Osteoblast (primary cell): ENCODE measurements around the gene RARA. TPM values are rescaled to one million over a fixed set of nuclear protein-coding genes. Genes with fewer than 3 reads are reported as not detected.
"Not testable (repeated sequence)": the region's sequence is repeated elsewhere in the genome, so short reads cannot be mapped to it uniquely, and the experiment has no call there.

Source experiments
- DNase-seq: peaks from one replicate; pipeline ENCODE4 v3.0.0; 2011; ENCODE audit warnings: low spot score, mixed read lengths; ENCODE audit not compliant: insufficient read length; ENCODE audit errors: missing footprints
- H2AFZ ChIP-seq: 2 replicates; pipeline ENCODE4 v1.6.0; 2011; ENCODE audit warnings: mild to moderate bottlenecking, low read length
- H3K27ac ChIP-seq: 2 replicates; pipeline ENCODE4 v1.5.1; 2011; ENCODE audit warnings: mild to moderate bottlenecking, low read depth, low read length, moderate library complexity
- H3K27me3 ChIP-seq: 2 replicates; pipeline ENCODE4 v1.6.0; 2012; ENCODE audit warnings: mild to moderate bottlenecking, control low read depth, inconsistent platforms, low read length, moderate library complexity; ENCODE audit not compliant: insufficient read depth
- H3K36me3 ChIP-seq: 2 replicates; pipeline ENCODE4 v1.5.1; 2011; ENCODE audit warnings: mild to moderate bottlenecking, low read length, control low read depth, moderate library complexity; ENCODE audit not compliant: insufficient read depth
- H3K4me1 ChIP-seq: 2 replicates; pipeline ENCODE4 v1.5.1; 2011; ENCODE audit warnings: mild to moderate bottlenecking, low read length, control low read depth, moderate library complexity; ENCODE audit not compliant: insufficient read depth
- H3K4me2 ChIP-seq: 2 replicates; pipeline ENCODE4 v1.6.0; 2011; ENCODE audit warnings: mild to moderate bottlenecking, low read length; ENCODE audit not compliant: insufficient read depth
- H3K4me3 ChIP-seq: fragments of 200-600 bp; sonication (generic); 3 replicates; pipeline ENCODE4 v1.5.1; 2012; ENCODE audit warnings: mild to moderate bottlenecking, low read length, inconsistent platforms; ENCODE audit not compliant: insufficient read depth
- H3K79me2 ChIP-seq: 2 replicates; pipeline ENCODE4 v1.6.0; 2012; ENCODE audit warnings: mild to moderate bottlenecking, low read length, control low read depth, inconsistent platforms; ENCODE audit not compliant: insufficient read depth
- H3K9me3 ChIP-seq: 2 replicates; pipeline ENCODE4 v1.5.1; 2011; ENCODE audit warnings: low read depth, low read length, control low read depth
- H4K20me1 ChIP-seq: 2 replicates; pipeline ENCODE4 v1.6.0; 2012; ENCODE audit warnings: mild to moderate bottlenecking, low read length, control low read depth; ENCODE audit not compliant: insufficient read depth
- total RNA-seq: library from RNA; depleted of rRNA; stranded (reverse); fragments of >200 nt; gene quantifications from 2 replicates; pipeline ENCODE4 v1.2.3, GENCODE V29; 2012
- TF ChIP-seq, protein P1 (sequence below): IDR thresholded peaks from 2 replicates; pipeline ENCODE4 v1.5.1; 2011; ENCODE audit warnings: mild to moderate bottlenecking, low read depth, low read length, moderate library complexity; ENCODE audit errors: extremely low read depth

The RARA gene
- total RNA-seq, 1 donor: 31.1 TPM

DNA sequence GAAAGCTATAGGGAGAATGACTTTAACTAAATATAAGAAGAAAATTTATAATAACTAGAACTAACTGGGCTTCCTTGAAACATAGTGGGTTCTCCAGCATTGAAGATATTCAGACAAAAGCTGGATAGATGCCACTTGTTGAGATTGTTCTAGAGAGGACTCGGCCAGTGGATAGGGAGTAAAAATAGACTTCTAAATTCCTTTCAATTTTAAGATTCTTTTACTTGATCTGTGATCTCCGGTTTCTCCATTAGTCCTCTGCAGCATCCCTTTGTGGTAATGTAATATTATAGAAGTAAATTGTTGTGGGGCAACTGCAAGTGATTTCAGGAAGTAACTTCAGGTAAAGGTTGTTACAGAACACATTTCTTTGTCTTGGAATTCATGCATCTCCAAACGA lies 10.3 kb upstream of the RARA start:
- no peak overlapping the region for H3K27ac ChIP-seq
- no peaks in the 10 kb centered on the region for H4K20me1 ChIP-seq
- no peak overlapping the region for H3K4me3 ChIP-seq
- no peaks in the 10 kb centered on the region for H3K9me3 ChIP-seq
- peak overlapping the region; percentile 21 for H3K4me2 ChIP-seq
- peaks cover 14% of the 10 kb centered on the region for H3K36me3 ChIP-seq
- no peak overlapping the region for H2AFZ ChIP-seq
- no peaks in the 10 kb centered on the region for H3K27me3 ChIP-seq
- TF ChIP-seq, protein P1, sequence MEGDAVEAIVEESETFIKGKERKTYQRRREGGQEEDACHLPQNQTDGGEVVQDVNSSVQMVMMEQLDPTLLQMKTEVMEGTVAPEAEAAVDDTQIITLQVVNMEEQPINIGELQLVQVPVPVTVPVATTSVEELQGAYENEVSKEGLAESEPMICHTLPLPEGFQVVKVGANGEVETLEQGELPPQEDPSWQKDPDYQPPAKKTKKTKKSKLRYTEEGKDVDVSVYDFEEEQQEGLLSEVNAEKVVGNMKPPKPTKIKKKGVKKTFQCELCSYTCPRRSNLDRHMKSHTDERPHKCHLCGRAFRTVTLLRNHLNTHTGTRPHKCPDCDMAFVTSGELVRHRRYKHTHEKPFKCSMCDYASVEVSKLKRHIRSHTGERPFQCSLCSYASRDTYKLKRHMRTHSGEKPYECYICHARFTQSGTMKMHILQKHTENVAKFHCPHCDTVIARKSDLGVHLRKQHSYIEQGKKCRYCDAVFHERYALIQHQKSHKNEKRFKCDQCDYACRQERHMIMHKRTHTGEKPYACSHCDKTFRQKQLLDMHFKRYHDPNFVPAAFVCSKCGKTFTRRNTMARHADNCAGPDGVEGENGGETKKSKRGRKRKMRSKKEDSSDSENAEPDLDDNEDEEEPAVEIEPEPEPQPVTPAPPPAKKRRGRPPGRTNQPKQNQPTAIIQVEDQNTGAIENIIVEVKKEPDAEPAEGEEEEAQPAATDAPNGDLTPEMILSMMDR: no peak
- no peak for DNase-seq
- peaks cover 40% of the 10 kb centered on the region for H3K4me1 ChIP-seq
- no peaks in the 10 kb centered on the region for H3K79me2 ChIP-seq

DNA sequence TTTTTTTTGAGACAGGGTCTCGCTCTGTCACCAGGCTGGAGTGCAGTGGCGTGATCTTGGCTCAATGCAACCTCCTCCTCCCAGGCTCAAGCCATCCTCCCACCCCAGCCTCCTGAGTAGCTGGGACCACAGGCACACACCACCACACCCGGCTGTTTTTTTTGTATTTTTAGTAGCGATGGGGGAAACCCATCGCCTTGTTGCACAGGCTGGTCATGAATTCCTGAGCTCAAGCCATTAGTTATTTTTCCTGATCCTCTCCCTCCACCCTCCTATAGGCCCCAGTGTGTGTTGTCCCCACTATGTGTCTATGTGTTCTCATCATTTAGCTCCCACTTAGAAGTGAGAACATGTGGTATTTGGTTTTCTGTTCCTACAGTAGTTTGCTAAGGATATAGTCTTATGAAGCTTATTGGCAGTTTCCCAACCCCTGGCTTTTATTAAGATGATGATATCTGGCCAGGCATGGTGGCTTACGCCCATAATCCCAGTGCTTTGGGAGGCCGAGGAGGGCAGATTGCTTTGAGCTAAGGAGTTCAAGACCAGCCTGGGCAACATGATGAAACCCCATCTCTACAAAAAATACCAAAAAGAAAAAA lies 9.7 kb upstream of the RARA start:
- H2AFZ ChIP-seq, H3K4me2 ChIP-seq, H3K79me2 ChIP-seq, H3K27ac ChIP-seq, DNase-seq, H3K9me3 ChIP-seq, H4K20me1 ChIP-seq, H3K4me3 ChIP-seq, H3K27me3 ChIP-seq: not testable (repeated sequence)
- H3K4me1 ChIP-seq: peaks cover 45% of the 10 kb centered on the region
- H3K36me3 ChIP-seq: peaks cover 14% of the 10 kb centered on the region

DNA sequence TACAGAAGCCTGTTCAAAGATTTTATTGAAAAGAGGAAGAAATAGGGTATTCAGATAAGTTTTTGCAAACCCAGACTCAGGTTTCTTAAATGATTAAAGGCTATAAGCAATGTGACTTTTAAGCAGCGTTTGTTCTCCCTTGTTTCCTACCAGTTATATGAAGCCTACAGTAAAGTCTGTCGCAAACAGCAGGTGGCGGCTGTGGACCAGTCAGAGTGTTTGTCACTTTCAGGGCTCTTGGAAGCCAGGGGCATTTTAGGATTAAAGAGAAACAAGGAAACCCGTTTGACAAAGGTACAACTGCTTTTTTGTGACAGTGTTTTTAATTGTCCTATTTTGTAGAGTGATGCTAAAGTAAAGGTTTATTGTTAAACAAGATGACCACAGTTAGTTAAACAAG lies 7.7 kb upstream of the RARA start:
- TF ChIP-seq, protein P1: no peak
- Histone ChIP-seq H3K4me1 (peaks cover 48% of the 10 kb centered on the region), H4K20me1 (no peaks in the 10 kb centered on the region), H3K27ac (no peak overlapping the region), H2AFZ (no peak overlapping the region), H3K4me2 (no peak overlapping the region), H3K79me2 (no peaks in the 10 kb centered on the region), H3K9me3 (no peaks in the 10 kb centered on the region), H3K27me3 (no peaks in the 10 kb centered on the region), H3K36me3 (peaks cover 10% of the 10 kb centered on the region), H3K4me3 (no peak overlapping the region)
- no peak for DNase-seq

DNA sequence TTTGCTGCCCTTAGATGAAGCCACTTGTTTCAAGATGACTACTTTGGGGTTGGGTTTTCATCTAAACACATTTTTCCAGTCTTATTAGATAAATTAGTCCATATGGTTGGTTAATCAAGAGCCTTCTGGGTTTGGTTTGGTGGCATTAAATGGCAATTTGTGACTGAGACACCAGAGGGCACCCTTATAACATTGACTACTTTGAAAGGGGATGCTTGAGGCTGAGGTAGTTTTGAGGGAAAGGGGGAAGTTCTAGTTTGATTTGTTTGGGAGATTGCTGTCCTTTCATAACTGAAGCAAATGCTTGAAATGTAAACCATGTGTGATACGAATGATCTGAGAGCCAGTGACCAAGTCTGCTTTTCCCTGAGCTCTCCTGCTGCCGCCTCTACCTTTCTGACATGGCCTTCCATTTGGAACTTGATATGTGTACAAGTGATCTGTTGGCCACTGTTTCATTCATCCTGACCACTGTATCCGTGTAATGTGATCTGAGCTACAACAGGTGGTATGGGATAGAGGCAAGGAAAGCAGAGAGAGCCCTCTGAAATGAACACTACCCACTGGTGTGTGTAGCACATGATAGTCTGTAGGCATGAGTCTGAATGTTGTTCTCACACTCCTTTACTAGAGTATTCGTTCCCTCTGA lies 5.8 kb upstream of the RARA start:
- H3K4me1 ChIP-seq: peaks cover 49% of the 10 kb centered on the region
- no peaks in the 10 kb centered on the region for H3K27me3 ChIP-seq
- H3K4me2 ChIP-seq: peak overlapping the region; percentile 70
- no peaks in the 10 kb centered on the region for H3K79me2 ChIP-seq
- DNase-seq: peak; percentile 78
- no peaks in the 10 kb centered on the region for H3K9me3 ChIP-seq
- H3K4me3 ChIP-seq: no peak overlapping the region
- peak overlapping the region; percentile 94 for H3K27ac ChIP-seq
- peaks cover 10% of the 10 kb centered on the region for H3K36me3 ChIP-seq
- H2AFZ ChIP-seq: no peak overlapping the region
- no peaks in the 10 kb centered on the region for H4K20me1 ChIP-seq
- TF ChIP-seq, protein P1: peak; percentile 85
